Left hindlimb (tissue), 1 donor: Measurements from ENCODE around the gene RDH13.
"Not testable (repeated sequence)": the region's sequence is repeated elsewhere in the genome, so short reads cannot be mapped to it uniquely, and the experiment has no call there.

Source experiments
- DNase-seq: peaks from one replicate; pipeline ENCODE4 v3.0.0-alpha.2; 2018

The RDH13 gene

DNA sequence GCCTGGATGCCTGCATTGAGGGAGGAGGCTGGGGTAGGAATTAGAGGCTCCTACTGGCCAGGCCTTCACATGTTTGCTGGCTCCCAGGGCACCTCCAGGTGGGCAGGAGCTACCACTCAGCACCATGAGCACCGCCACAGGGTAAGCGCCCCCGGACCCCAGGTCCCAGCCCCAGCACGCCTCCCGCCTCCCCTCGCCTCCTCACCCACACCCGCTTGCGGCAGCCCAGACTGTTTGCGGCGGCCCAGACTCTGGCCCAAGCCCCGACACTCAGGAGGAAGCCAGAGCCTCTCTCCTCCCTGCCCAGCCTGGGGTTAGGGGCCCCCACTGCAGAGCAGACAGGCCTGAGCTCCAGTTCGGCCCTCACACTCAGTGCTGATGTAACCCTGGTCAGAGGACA lies 13.4 kb upstream of the RDH13 start:
- no peak for DNase-seq

GRCh38 chr19:55075371-55075998 lies 12.5 kb upstream of the RDH13 start, which contains the start of gene EPS8L1:
EPS8L1 (plus strand) TSS chr19:55075869; CDS start chr19:55076445, 576 bp downstream.
- DNase-seq: no peak

GRCh38 chr19:55071913-55072312 lies 9.0 kb upstream of the RDH13 start:
- no peak for DNase-seq

DNA sequence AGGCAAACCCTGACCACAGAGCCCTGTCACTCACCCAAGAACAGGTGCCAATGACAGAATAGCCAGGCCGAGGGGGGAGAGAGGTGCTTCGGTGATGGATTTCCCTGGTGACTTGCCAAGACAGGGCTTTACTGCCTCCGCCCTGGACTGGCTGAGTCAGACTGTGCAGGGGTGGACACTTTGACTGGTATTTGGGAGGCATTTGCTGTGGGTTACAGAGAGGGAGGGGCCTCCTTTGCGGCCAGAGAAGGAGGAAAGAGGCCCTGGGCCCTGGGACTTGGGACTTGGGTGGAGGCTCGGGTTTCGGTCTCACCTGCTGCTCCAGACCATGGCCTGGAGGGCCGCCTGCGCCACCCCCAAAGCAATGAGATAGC lies 8.2 kb upstream of the RDH13 start:
- DNase-seq: no peak

GRCh38 chr19:55070466-55071128 lies 7.6 kb upstream of the RDH13 start:
- DNase-seq: no peak

GRCh38 chr19:55069865-55070197 lies 6.9 kb upstream of the RDH13 start:
- DNase-seq: no peak

DNA sequence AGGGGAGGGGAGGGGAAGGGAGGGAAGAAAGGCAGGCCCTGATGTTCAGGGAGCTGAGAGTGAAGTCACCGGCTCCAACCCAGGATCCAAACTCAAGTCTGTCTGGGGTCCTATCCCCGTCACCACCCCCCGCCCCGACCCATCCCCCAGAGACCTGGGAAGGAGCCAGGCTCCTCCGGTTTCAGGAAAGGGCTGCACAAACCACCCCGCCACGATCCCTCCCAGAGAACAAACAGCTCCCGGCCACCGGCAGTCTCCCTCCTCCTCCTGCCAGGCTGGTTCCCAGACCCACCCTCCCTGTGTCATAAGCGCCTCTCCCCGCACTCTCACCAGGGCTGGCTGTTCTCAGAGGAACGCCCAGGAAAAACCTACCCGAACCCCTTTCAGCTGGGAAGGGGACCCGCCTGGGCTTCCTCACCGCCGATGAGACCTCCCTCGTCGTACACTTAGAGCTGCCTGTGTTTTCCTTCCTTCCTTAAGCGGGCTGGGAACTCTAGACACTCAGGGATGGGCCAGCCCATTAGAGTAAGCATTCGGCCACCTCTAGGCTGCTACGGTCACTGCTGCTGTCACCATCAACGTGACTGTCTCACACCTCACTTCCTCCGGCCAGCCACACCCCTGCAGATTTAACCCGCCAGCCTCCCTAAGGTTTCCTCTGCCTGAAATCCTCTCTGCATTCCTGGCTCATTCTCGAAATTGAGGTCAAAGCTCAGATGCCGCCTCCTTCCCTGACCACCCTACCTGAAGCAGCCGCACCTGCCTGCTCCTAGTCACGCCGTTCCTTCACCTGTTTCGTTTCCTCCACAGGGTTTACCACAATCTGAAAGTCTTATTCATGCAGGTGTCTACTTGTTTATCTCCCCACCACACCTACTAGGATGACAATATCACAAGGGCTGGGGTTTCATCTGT lies 6.3 kb upstream of the RDH13 start:
- DNase-seq: peak; percentile 66

GRCh38 chr19:55067869-55068268 lies 4.9 kb upstream of the RDH13 start:
- no peak for DNase-seq

DNA sequence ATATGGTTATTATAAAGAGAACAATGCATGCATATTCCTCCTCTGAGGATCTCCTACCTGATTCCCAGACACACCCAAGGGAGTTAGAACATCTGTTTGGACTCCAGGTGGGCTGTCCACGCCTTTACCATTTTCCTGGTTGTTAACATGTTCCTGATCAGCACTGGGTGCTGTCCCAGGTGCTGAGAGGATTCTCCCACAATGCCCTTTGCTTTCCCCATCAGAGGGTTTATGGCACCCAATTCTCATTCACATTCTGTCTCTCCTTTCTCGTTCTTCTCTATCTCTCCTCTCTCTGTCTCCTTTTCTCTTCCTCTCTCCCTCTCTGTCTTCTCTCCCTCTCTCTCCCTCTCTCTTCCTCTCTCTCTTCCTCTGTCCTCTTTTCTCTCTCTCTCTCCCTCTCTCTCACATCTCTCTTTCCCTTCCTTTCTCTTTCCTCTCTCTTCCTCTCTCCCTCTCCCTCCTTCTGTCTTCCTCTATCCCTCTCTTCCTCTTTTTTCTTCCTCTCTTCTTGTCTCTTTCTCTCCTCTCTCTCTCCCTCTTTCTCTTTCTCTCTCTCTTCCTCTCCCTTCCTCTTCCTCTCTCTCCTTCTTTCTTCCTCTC lies 3.3 kb upstream of the RDH13 start:
- no peak for DNase-seq

DNA sequence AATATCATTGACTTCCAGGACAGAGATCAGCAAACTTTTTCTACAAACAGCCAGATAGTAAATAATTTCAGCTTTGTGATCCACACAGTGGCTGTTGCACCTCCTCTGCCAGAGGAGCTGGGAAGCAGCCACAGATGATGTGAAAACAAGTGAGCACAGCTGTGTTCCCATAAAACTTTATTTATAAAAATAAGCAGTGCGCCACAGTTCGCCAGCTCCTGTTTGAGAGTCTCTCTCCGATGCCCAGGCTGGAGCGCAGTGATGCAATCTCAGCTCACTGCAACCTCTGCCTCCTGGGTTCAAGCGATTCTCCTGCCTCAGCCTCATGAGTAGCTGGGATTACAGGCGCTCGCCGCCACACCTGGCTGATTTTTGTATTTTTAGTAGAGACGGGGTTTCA lies 2.6 kb upstream of the RDH13 start:
- not testable (repeated sequence) for DNase-seq

- DNase-seq: no peak
These were observed 520 bp upstream of the RDH13 start for GRCh38 chr19:55063492-55063843.

GRCh38 chr19:55060287-55060686 lies 2.7 kb downstream of the RDH13 start:
- DNase-seq: not testable (repeated sequence)

- no peak for DNase-seq
These were observed 4.0 kb downstream of the RDH13 start for GRCh38 chr19:55058781-55059610.

DNA sequence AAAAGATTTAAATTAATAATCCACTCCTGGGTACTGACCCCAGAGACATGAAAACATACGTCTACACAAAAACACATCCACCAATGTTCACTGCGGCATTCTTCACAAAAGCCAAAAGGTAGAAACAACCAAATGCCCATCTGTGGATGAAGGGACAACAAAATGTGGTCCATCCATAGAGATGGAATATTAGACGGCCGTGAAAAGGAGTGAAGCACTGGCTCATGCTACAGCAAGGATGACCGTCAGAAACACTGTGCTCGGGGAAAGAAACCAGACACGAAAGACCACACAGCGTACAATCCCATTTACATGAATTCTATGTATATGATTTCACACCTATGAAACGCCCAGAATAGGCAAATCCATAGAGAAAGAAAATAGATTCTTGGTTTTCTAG lies 6.1 kb downstream of the RDH13 start:
- no peak for DNase-seq

- DNase-seq: no peak
These were observed 9.2 kb downstream of the RDH13 start for GRCh38 chr19:55053735-55054134.

DNA sequence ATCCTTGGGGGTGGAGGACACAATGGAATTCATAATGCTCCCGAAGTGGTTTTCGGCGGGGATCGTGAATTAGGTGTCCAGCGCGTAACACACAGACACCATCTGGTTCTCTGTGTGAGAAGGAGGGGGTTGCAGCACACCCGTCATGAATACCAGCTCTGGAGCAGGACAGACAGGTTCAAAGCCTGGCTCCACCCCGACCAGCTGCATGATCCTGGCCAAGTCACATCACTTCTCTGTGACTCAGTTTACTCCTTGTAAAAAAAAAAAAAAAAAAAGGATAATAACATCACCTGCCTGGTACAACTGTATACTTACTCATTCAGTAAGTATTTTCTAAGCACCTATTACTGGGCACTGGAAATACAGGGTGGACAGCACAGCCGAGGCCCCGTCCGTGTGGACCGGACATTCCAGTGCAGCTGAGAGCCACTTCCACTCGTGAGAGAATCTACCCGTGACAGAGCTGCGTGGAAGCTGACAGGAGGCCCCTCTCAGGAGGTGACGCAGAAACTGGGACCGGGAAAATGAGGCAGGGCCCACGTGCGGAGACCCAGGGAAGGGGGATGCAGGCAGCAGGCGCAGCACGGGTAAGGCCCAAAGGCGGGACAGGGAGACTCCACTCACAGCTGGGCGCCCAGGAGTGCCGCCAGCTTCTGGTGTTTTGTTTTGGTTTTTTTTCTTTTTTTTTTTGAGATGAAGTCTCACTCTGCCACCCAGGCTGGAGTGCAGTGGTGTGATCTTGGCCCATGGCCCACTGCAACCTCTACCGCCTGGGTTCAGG lies 12.0 kb downstream of the RDH13 start:
- no peak for DNase-seq

DNA sequence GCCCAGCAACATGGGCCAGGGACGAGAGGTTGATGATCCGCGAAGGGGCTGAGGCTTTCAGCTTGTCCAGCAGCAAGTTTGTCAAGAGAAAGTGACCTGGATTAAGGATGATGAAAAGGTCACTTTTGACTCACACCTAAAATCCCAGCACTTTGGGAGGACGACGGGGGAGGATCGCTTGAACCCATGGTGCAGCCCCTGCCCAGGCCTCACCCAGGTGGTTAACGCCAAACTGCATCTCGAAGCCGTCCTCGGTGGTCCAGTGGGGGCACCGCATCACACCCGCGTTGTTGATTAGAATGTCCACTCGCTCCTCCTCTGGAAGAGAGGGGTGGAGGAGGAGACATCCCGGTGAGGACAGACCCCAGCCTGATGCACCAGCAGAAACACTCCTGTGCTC lies 14.5 kb downstream of the RDH13 start:
- DNase-seq: no peak

DNA sequence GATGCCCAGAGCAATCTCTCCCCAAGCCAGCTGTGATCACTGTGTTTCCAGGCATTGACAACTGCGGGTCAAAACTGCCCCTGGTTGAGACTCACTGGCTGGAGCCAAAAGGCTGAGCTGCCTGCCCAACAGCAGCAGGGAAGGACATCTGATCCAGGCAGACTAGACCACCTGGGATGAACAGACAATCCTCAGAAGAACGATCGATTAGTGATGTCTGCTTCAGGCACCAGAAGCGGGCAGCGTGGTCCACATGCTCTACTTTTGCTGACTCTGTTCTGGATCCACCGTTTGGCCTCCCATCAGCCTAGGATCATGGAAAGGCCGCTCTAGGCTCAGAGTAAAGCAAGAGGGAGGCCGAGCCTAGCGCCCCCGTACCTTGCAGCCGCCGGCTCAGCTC lies 15.0 kb downstream of the RDH13 start:
- DNase-seq: no peak

DNA sequence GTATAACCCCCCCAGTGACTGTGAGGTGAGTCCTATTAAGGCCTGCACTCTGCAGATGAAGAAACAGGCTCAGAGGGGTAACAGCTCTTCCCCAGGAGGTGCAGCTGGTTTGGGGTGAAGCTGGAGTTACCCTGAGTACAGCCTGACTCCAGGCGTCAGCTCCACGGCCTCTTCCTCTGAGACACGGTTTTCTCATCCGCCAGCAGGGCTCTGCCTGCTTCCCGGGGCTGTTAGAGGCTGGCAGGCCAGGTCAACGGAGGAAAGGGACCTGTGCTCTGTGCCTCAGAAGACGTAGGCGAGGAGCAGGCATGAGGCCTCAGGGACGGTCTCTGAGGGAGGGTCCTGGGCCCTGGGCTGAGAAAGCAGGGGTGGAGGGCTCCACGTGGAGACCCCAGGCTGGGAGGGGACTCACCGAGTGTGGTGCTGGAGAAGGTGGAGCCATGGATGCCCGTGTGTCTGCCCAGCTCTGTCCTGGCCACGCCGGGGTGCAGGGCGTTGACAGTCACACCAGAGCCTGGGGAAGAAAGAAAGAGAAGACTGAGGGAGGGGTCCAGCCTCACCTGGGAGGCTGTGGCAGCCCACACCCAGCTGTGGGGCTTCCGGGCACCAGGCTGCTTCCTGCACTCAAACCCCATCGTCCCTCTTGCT lies 15.8 kb downstream of the RDH13 start:
- peak; percentile 12 for DNase-seq

GRCh38 chr19:55044771-55045716 lies 17.9 kb downstream of the RDH13 start:
- no peak for DNase-seq
